HL-60 (cell line): ENCODE data around the gene SLC35F5.

Experiments used
- DNase-seq, 2 experiments: peaks; one replicate each; pipeline ENCODE4 v3.0.0-alpha.2; 2010 to 2020; ENCODE audit warnings: low read depth in 1 of 2, low spot score in 1 of 2
- H3K27ac ChIP-seq: fragments of 250-450 bp; sonication (Bioruptor Pico); replicated peaks from 2 replicates; pipeline ENCODE4 v1.5.1; 2020; ENCODE audit warnings: mild to moderate bottlenecking, moderate library complexity
- H3K27me3 ChIP-seq: fragments of 250-450 bp; sonication (Bioruptor Pico); 2 replicates; pipeline ENCODE4 v1.5.1; 2021; ENCODE audit warnings: mild to moderate bottlenecking, moderate library complexity; ENCODE audit not compliant: insufficient read depth, poor library complexity, severe bottlenecking
- H3K4me3 ChIP-seq: replicated peaks from 2 replicates; pipeline ENCODE4 v1.5.1; 2011; ENCODE audit warnings: mild to moderate bottlenecking, control low read depth, low read length; ENCODE audit not compliant: insufficient read depth
- GABPA ChIP-seq: IDR thresholded peaks from 2 replicates; pipeline ENCODE4 v1.6.1; 2012; ENCODE audit warnings: low read depth
- POLR2AphosphoS5 ChIP-seq: IDR thresholded peaks from 2 replicates; pipeline ENCODE4 v1.6.1; 2012; ENCODE audit warnings: low read depth
- SPI1 ChIP-seq: IDR thresholded peaks from 2 replicates; pipeline ENCODE4 v1.6.1; 2012; ENCODE audit warnings: low read depth, mild to moderate bottlenecking, borderline replicate concordance
- TF ChIP-seq, protein P1 (sequence below): IDR thresholded peaks from 2 replicates; pipeline ENCODE4 v1.6.1; 2012; ENCODE audit warnings: low read depth; ENCODE audit not compliant: insufficient replicate concordance
- TF ChIP-seq, protein P2 (sequence below): IDR thresholded peaks from one replicate; pipeline ENCODE4 v1.5.1; 2011; ENCODE audit warnings: low read length, control low read depth, inconsistent platforms; ENCODE audit not compliant: insufficient read depth

Gene SLC35F5

DNA sequence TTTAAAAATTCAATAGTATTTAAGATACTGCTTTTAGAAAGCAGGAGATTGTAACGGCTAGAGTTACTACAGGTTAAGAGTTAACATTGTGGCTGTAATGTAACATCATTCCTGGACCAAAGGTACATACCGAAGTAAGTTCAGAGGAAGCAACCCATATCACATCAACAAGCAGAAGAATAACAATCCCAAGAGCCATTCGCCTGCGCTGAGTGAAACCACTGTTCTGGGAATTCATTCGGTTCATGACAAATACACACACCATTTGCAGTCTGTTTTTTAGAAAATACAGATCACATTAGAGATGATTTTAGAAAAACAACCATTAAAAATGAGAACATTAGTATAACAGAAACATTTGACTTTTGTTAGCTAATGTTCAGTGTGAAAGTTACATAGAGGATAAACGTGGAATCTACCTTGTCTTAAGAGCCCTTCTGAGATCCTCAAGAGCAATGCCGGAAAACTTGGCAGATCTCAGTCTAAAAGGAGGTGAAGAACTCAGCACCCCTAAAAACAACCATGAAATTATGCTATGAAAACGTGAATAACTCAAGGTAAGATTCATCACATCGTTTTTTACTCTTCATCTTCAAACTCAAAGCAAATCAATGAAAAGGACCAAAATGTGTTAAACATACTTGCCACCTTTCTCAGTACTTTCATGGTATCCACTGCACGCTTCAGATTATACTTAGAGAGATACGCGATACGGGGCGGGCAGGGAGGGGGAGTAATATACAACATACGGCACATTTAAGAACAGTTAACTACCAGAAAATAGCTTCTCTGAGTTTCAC lies 1.2 kb downstream of the SLC35F5 start:
- peak overlapping the region; percentile 84 for H3K27ac ChIP-seq

DNA sequence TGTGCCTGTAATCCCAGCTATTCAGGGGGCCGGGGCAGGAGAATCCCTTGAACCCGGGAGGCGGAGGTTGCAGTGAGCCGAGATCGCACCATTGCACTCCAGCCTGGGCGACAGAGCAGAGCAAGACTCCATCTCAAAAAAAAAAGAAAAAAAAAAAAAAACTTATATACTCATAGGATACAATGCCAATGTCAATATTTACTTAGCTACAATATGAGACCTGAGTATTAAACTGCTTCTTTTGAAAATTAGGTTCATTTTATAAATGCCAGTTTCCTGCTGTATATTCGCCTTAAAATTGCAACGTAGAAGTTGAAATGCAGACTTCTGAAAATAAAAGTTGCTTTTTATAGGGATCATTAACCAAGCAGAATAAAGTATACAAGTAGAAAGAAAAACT lies 2.3 kb downstream of the SLC35F5 start:
- H3K4me3 ChIP-seq: no peak overlapping the region
- no peak overlapping the region for H3K27ac ChIP-seq
- no peak for DNase-seq
- TF ChIP-seq SPI1 (no peak), POLR2AphosphoS5 (no peak), GABPA (no peak)
- TF ChIP-seq, protein P1, sequence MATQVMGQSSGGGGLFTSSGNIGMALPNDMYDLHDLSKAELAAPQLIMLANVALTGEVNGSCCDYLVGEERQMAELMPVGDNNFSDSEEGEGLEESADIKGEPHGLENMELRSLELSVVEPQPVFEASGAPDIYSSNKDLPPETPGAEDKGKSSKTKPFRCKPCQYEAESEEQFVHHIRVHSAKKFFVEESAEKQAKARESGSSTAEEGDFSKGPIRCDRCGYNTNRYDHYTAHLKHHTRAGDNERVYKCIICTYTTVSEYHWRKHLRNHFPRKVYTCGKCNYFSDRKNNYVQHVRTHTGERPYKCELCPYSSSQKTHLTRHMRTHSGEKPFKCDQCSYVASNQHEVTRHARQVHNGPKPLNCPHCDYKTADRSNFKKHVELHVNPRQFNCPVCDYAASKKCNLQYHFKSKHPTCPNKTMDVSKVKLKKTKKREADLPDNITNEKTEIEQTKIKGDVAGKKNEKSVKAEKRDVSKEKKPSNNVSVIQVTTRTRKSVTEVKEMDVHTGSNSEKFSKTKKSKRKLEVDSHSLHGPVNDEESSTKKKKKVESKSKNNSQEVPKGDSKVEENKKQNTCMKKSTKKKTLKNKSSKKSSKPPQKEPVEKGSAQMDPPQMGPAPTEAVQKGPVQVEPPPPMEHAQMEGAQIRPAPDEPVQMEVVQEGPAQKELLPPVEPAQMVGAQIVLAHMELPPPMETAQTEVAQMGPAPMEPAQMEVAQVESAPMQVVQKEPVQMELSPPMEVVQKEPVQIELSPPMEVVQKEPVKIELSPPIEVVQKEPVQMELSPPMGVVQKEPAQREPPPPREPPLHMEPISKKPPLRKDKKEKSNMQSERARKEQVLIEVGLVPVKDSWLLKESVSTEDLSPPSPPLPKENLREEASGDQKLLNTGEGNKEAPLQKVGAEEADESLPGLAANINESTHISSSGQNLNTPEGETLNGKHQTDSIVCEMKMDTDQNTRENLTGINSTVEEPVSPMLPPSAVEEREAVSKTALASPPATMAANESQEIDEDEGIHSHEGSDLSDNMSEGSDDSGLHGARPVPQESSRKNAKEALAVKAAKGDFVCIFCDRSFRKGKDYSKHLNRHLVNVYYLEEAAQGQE: no peak
- TF ChIP-seq, protein P2, sequence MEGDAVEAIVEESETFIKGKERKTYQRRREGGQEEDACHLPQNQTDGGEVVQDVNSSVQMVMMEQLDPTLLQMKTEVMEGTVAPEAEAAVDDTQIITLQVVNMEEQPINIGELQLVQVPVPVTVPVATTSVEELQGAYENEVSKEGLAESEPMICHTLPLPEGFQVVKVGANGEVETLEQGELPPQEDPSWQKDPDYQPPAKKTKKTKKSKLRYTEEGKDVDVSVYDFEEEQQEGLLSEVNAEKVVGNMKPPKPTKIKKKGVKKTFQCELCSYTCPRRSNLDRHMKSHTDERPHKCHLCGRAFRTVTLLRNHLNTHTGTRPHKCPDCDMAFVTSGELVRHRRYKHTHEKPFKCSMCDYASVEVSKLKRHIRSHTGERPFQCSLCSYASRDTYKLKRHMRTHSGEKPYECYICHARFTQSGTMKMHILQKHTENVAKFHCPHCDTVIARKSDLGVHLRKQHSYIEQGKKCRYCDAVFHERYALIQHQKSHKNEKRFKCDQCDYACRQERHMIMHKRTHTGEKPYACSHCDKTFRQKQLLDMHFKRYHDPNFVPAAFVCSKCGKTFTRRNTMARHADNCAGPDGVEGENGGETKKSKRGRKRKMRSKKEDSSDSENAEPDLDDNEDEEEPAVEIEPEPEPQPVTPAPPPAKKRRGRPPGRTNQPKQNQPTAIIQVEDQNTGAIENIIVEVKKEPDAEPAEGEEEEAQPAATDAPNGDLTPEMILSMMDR: no peak
- no peaks in the 10 kb centered on the region for H3K27me3 ChIP-seq

More for the DNA sequence above, 1.2 kb downstream of the SLC35F5 start:
- Histone ChIP-seq H3K4me3 (peak overlapping the region; percentile 96), H3K27me3 (no peaks in the 10 kb centered on the region)
- DNase-seq: no peak
- TF ChIP-seq GABPA: no peak
- TF ChIP-seq, protein P1: no peak

DNA sequence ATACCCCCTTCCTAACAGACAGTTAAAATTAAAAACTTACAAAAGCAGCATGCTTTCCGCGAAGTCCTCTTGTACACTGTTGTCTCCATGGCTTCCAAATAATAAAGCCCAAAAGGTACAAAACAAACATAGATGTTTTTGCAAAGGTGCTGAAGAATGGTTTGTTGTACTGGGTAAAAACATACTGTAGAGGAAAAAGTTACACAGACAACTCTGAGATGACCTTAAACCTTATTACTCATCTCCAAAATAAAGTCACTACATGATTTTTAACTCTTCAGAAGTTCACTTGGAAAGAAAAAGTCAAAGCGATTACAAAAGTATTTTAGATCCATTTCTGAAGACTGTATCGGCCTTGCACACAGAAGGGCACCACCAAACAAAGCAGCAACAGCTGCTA lies 6.1 kb downstream of the SLC35F5 start:
- Histone ChIP-seq H3K27ac (no peak overlapping the region), H3K4me3 (no peak overlapping the region), H3K27me3 (no peaks in the 10 kb centered on the region)
- no peak for TF ChIP-seq GABPA
- no peak for TF ChIP-seq SPI1
- TF ChIP-seq, protein P2: no peak
- TF ChIP-seq POLR2AphosphoS5: no peak
- TF ChIP-seq, protein P1: no peak
- no peak for DNase-seq
